ENCODE measurements around the gene SPATA31D4.
"Not testable (repeated sequence)": the region's sequence is repeated elsewhere in the genome, so short reads cannot be mapped to it uniquely, and the experiment has no call there.

- not testable (repeated sequence) for TF ChIP-seq CTCF (optimal IDR thresholded peaks at IDR 0.05 in 1 of 3, IDR thresholded peaks at IDR 0.05 in 1 of 3, conservative IDR thresholded peaks at IDR 0.05 in 1 of 3; ENCODE audit: extremely low read depth in 1 of 3, insufficient read depth in 2 of 3, low read length in 3 of 3); EZH2 (IDR thresholded peaks at IDR 0.05; ENCODE audit: low read length)
These were observed 1.9 kb downstream of the SPATA31D4 start for GRCh38 chr9:81930147-81930546.

Data from keratinocyte (primary cell).